ENCODE results near the gene CATSPERZ.

Gene CATSPERZ

DNA sequence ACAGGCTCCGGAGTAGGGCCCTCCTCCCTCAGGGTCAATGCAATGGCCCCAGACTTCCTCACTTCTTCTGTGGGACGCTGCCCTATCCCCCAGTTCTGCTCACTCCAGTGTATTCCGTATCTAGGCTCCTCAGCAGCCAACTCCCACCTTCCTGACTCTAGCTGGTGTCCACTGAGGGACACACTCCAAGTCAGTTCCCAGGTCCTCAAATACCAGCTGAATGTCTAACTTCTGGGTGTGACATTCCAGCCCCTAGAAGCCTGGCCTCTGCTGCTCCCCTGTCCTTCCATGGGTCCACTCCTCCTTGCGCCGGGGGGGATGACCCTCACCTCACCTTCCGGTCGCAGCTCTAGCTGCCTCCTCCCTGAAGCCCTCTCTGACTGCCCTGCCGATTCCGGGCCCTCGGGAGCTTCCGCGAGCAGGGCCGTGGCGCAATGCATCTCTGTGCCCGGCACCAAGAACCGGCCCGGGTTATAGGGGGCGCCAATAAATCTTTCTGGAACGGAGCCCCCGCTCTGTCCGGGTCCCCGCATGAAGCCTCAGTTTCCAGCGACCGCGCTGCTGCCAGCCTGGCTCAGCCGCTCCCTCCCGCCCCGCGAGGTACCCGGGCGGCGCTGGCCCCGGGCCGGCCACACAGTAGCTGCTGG, 31.1 kb upstream of the CATSPERZ start:
- H3K4me3 Mint-ChIP-seq: peak overlapping the region; percentile 96
- peaks cover 7% of the 10 kb centered on the region for H3K36me3 Mint-ChIP-seq (ENCODE audit: low read depth)
- H3K9me3 Mint-ChIP-seq: no peaks in the 10 kb centered on the region
- H3K27me3 Mint-ChIP-seq (ENCODE audit: low read depth): no peaks in the 10 kb centered on the region
- peak overlapping the region; percentile 96 for H3K27ac Mint-ChIP-seq
- peaks cover 24% of the 10 kb centered on the region for H3K4me1 Mint-ChIP-seq (ENCODE audit: low read depth)
- peak; percentile 58 for DNase-seq (ENCODE audit: low spot score)

DNA sequence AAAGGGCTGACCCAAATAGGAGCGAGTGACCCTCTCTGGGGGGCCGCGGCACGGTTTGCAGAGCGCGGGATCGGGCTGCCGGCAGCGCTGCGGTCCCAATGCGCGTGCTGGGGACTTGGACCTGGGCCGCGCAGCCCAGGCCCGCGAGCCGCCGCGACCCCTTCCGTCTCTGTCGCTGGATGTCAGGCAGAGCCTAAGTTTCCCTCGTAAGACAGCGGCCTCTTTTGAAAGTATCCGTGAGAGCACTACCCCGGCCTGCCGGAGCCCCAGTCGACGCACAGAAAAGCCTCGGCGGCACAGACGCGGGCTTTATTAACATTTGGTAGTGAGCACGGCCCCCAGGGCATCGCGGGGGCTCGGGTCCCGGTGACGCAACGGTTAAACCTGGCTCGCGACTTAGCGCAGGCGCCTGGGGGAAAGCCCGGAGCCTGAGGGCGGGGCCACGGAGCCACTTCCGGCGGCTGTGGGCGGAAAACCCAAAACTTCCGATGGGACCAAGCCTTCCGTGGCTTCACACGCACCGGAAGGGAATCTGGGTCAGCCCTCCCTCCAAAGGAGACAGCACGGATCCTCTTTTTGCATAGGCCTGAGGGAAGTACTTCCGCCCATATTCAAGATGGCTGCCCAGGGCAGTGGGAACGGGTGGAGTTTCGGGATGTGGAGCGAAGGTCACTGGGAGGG, 30.5 kb upstream of the CATSPERZ start:
- peak overlapping the region; percentile 96 for H3K27ac Mint-ChIP-seq
- peak overlapping the region; percentile 96 for H3K4me3 Mint-ChIP-seq

DNA sequence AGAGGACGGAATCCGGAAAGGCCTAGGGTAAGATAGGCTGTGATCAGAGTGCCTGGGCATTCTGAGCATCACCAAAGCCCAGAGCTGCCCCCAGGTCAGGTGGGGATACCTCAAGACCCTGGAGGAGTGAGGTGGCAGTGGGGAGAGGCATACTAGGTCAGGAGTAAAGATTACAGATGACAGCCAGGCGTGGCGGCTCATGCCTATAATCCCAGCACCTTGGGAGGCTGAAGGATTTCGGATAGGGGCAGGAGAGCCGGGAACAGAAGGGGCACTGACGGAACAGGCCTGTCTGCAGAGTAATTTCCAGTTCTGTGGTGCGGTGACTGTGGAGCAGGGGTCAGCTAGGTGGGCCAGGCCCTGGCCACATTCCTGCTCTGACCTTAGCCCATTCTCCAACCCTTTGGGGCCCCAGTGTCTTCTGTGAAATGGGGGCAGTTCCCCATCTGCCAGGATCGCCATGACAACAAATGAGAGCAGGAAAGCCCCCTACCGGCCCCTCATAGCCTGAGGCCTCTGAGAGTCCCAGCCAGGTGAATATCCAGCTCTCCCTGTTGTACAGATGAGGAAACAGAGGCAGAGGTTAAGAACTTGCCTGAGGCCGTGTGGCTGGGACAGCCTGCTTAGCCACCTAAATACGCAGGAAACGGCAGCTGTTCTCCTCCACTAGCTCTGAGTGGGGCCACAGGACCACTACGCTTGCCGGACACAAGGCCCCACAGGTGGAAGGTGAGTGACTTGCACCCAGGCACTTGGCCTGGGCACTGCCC, 24.9 kb upstream of the CATSPERZ start:
- H3K27ac Mint-ChIP-seq: no peak overlapping the region
- DNase-seq (ENCODE audit: low spot score): no peak
- H3K27me3 Mint-ChIP-seq (ENCODE audit: low read depth): no peaks in the 10 kb centered on the region
- H3K9me3 Mint-ChIP-seq: no peaks in the 10 kb centered on the region
- no peak overlapping the region for H3K4me3 Mint-ChIP-seq
- peaks cover 9% of the 10 kb centered on the region for H3K36me3 Mint-ChIP-seq (ENCODE audit: low read depth)
- peaks cover 8% of the 10 kb centered on the region for H3K4me1 Mint-ChIP-seq (ENCODE audit: low read depth)

More for the DNA sequence above, 30.5 kb upstream of the CATSPERZ start:
- peak; percentile 98 for DNase-seq (ENCODE audit: low spot score)
- no peaks in the 10 kb centered on the region for H3K9me3 Mint-ChIP-seq
- peaks cover 24% of the 10 kb centered on the region for H3K4me1 Mint-ChIP-seq (ENCODE audit: low read depth)
- H3K36me3 Mint-ChIP-seq (ENCODE audit: low read depth): peaks cover 7% of the 10 kb centered on the region
- no peaks in the 10 kb centered on the region for H3K27me3 Mint-ChIP-seq (ENCODE audit: low read depth)

DNA sequence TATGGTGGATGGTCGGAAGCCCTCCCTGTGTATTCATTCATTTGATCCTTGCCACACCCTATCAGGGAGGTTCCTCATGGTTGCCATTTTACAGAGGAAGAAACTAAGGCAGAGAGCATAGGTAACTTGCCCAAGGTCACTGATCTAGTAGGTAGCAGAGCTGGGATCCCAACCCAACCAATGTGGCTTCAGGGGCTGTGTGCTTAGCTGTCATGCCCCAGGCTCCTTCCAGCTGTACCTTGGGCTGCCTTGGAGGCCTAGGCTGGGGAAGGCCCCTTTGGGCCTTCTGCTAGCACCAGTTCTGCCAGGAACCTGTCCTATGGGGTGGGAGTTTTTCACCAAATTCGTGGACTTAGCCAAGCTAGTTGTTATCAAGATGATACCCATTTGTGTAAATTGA, 24.3 kb upstream of the CATSPERZ start:
- H3K27me3 Mint-ChIP-seq (ENCODE audit: low read depth): no peaks in the 10 kb centered on the region
- H3K9me3 Mint-ChIP-seq: no peaks in the 10 kb centered on the region
- no peak overlapping the region for H3K4me3 Mint-ChIP-seq
- no peak overlapping the region for H3K27ac Mint-ChIP-seq
- no peak for DNase-seq (ENCODE audit: low spot score)
- H3K36me3 Mint-ChIP-seq (ENCODE audit: low read depth): peaks cover 8% of the 10 kb centered on the region
- peaks cover 7% of the 10 kb centered on the region for H3K4me1 Mint-ChIP-seq (ENCODE audit: low read depth)

DNA sequence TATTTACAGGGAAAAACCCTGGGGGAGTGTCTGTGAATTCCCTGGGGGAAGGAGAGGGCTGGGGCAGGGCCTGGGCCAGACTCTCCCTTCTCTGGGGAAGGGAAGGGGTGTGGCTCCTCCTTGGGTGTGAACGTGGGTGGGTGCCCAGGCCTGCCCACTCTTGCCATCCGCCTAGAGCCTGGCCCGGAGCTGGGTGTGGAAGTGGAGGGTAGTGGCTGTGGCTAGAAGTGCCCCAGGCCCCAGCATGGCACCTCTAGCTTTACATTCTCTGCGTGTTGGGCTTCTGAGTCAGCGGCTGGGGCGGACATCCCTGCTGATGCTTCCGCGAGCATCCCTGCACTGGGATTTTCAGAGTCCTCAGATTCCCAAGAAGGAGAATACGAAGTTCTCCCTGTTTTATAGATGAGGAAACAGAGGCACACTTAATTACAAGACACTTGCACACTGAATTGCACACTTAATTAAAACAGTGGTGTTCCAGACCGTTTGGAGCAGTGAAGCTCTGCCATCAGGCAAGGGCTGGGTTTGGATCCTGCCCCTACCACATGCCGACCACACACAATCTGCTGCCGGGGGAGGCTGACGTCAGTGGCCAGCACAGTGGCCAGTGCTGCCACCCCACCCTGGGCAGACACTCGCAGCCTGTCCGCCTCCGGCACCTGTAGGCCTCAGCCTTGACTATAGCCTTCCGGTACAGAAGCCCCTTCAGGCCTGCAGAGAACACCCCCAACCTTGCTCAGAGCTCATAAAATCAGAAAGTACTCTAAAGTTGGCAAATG, 23.3 kb upstream of the CATSPERZ start:
- Mint-ChIP-seq H3K36me3 (ENCODE audit: low read depth) (peaks cover 12% of the 10 kb centered on the region), H3K4me3 (no peak overlapping the region), H3K4me1 (ENCODE audit: low read depth) (peaks cover 5% of the 10 kb centered on the region), H3K27ac (no peak overlapping the region), H3K9me3 (no peaks in the 10 kb centered on the region), H3K27me3 (ENCODE audit: low read depth) (no peaks in the 10 kb centered on the region)
- DNase-seq (ENCODE audit: low spot score): no peak

DNA sequence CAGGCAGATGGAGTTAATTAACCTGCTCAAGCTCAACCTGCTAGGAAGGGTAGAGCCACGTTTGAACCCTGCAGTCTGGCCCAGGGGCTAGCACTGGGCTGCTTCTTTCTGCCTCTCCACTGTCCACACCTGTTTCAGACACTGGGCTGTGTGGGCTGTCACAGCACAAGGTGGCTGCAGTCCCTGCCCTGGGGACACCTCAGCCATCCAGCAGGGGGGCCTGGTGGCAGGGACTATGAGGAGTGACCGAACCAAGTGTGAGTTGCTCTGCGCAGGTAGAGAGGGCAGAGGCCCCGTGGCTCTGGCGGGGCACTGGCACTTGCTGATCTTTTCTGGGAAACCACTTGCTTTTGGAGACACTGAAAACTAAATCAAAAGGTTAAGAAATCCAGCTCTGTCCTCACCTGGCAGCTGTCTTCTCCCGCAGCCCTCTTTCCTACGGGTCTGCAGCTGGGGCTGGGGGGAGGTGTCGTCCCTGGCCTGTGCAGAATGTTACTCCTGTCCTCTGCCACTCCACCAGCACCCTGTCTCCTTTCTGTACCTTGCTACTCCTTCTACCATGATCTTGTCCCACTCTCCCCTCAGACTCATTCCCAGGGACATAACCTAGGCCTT, 21.5 kb upstream of the CATSPERZ start:
- H3K27ac Mint-ChIP-seq: no peak overlapping the region

DNA sequence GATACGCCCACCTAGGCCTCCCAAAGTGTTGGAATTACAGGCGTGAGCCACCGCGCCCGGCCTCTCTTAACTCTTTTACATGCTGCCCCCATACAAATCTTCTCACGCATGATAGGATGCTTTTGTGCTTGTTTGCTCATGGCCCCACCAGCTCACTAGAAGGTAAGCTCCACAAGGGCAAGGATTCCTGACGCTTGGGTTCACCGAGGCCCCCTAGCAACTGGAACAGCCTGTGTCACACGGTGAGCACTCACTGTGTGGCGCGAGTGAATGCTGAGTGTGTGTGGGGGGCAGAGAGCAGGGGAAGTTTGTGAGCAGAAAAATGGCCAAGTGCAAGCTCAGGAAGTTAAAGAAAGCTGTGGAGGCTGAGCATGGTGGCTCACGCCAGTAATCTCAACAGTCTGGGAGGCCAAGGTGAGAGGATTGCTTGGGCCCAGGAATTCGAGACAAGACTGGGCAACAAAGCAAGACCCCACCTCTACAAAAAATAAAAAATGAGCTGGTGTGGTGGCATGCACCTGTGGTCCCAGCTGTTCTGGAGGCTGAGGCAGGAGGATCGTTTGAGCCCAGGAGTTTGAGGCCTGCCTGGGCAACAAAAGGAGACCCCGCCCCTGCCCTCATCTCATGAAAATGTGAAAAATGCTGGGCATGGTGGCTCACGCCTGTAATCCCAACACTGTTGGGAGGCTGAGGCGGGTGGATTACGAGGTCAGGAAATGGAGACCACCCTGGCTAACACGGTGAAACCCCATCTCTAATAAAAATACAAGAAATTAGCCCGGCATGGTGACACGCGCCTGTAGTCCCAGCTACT, 18.0 kb upstream of the CATSPERZ start:
- no peak for DNase-seq (ENCODE audit: low spot score)
- H3K27ac Mint-ChIP-seq: no peak overlapping the region
- peaks cover 14% of the 10 kb centered on the region for H3K36me3 Mint-ChIP-seq (ENCODE audit: low read depth)
- no peaks in the 10 kb centered on the region for H3K27me3 Mint-ChIP-seq (ENCODE audit: low read depth)
- H3K4me3 Mint-ChIP-seq: no peak overlapping the region
- H3K9me3 Mint-ChIP-seq: no peaks in the 10 kb centered on the region
- peaks cover 15% of the 10 kb centered on the region for H3K4me1 Mint-ChIP-seq (ENCODE audit: low read depth)

More for the DNA sequence above, 21.5 kb upstream of the CATSPERZ start:
- Mint-ChIP-seq H3K36me3 (ENCODE audit: low read depth) (peaks cover 14% of the 10 kb centered on the region), H3K27me3 (ENCODE audit: low read depth) (no peaks in the 10 kb centered on the region), H3K4me3 (no peak overlapping the region), H3K4me1 (ENCODE audit: low read depth) (peaks cover 6% of the 10 kb centered on the region), H3K9me3 (no peaks in the 10 kb centered on the region)
- no peak for DNase-seq (ENCODE audit: low spot score)

DNA sequence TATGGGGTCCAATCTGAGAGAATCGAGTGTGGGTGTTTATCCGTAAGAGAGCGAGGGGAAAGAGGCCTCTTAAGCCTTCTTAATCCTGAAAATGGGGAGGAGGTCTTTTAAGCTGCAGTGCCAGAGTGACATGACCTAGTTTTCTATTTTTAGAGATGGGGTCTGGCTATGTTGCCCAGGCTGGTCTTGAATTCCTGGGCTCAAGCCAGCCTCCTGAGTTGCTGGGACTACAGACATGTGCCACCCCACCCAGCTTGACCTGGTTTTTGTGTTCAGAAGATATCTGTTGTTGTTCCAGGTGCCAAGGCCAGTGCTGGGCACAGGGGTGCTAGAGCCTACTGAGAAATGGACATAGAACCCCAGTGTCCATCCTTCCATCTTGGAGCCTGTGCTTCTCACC, 17.1 kb upstream of the CATSPERZ start:
- Mint-ChIP-seq H3K27me3 (ENCODE audit: low read depth) (no peaks in the 10 kb centered on the region), H3K36me3 (ENCODE audit: low read depth) (peaks cover 14% of the 10 kb centered on the region), H3K4me1 (ENCODE audit: low read depth) (peaks cover 15% of the 10 kb centered on the region), H3K27ac (peak overlapping the region; percentile 28), H3K9me3 (no peaks in the 10 kb centered on the region), H3K4me3 (peak overlapping the region; percentile 84)
- DNase-seq (ENCODE audit: low spot score): no peak

DNA sequence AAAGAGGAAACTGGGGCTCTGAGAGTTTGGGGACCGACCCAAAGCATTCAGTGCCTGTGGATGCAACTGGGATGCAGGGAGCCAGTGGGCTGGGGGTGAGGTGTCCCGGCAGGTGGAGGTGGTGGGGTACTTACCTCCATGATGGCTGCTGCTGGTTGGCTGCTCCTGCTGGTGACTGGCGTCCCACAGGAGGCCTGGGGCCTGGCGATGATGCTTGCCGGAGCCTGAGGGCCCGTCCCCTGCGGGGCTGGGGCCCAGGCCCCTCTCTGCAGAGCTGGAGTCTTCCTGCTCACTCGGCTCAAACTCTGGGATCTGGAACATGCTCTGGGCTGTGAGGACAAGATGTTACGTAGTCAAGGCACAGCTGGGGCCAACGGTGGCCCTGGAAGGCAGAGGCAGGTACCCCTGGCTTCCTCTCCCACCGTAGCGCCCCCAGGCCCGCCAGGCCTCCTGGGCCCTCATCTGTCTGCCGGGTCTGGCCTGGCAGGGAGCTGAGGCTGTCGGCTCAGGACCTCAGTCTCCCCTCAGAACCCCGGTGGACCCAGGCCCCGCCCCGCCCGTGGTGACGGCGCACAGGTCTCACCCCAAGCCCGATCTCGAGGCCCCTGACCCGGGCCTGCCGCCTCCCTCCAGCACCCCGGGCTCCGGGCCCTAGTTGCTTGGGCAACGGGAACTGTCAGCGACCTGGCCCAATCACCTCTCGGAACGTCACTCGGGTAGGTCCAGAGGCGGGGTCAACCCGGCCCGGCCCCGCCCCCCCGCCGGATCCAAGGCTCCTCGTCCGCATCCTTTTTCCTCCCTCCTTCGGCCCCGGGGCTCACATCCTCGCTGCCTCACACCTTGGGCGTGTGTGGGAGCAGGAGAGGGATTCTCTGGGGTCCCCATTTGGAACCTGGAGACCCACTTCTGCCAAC, 15.9 kb upstream of the CATSPERZ start, which contains the start of gene BAD:
Gene BAD, minus strand, starts transcription at position 618 of the 914 bp plus-strand sequence. Its CDS starts 297 bp downstream, at position 321.
- Mint-ChIP-seq H3K27me3 (ENCODE audit: low read depth) (peaks cover under 1% of the 10 kb centered on the region), H3K36me3 (ENCODE audit: low read depth) (peaks cover 8% of the 10 kb centered on the region), H3K4me3 (peak within 1 kb of the TSS; percentile 85), H3K4me1 (ENCODE audit: low read depth) (peaks cover 15% of the 10 kb centered on the region), H3K27ac (peak within 1 kb of the TSS; percentile 91), H3K9me3 (no peaks in the 10 kb centered on the region)
- DNase-seq (ENCODE audit: low spot score): peak; percentile 88

DNA sequence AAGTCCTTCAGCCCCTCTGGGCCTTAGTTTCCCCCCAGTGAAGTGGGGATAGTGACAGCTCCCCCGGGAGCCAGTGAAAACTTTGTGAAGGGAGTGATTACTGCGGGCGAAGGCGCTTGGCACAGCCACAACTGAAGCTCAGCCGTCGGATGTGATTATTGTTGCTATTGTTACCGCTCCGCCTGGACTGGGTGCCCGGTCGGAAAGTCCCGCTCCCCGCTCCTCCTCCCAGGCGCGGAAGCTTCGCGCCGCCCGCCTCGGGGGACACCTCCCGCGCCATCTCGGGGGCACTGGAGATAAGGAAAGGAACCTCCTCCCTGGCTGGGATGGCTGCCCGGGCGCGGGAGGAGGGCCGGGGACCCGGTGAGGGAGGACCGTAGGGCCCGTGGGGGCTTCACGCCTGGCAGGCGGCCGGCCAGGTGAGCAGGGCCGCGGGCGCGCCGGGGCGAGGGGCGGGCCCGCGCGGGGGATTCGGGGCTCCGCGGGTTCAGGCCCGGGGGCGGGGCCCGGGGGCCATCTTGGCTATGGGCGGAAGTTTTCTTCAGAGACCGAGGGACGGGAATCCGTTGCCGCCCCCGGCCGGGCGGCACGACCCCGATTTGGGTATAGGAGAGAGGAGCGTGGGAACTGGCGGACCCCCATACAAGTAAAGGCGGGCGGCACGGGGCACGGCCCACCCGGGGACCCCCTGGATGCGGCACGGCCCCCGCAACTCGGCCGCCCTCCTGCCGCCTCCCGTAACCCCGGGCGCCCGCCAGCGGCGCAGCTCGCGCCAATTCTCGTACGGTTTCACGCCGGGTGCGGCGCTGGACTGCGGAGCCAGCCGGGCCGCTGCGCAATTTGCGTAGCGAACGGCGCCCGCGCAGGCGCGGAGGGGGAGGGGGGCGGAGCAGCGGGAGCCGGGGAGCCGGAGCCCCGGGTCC, 14.9 kb upstream of the CATSPERZ start, which contains the start of gene GPR137:
Gene GPR137, plus strand, starts transcription at position 887 of the 923 bp plus-strand sequence. CDS start 677 bp downstream, outside the sequence.
- Mint-ChIP-seq H3K9me3 (no peaks in the 10 kb centered on the region), H3K36me3 (ENCODE audit: low read depth) (peaks cover 6% of the 10 kb centered on the region), H3K4me1 (ENCODE audit: low read depth) (peaks cover 15% of the 10 kb centered on the region), H3K27ac (peak within 1 kb of the TSS; percentile 91), H3K4me3 (peak within 1 kb of the TSS; percentile 89), H3K27me3 (ENCODE audit: low read depth) (peaks cover 6% of the 10 kb centered on the region)
- DNase-seq (ENCODE audit: low spot score): peak; percentile 90

Data from T-helper 2 cell treated with Interferon-gamma antibody and Interleukin-4, amounts not matched to agents 5 μg/mL and 100 μg/mL, for 36 hours (primary cell).